ENCODE measurements around the gene CMTM7. TPM values are rescaled to one million over a fixed set of nuclear protein-coding genes. Genes with fewer than 3 reads are reported as not detected.

CMTM7 gene
- total and polyA plus RNA-seq, 2 of the 8 experiments (the other 6 are each of a cell fraction or from before 2014, with no cell fraction given) = 33.3 to 65.8 TPM

GRCh38 chr3:32420126-32421038 is 28.7 kb downstream of the CMTM7 start (continued):
- no peak for TF ChIP-seq CHD7 (IDR thresholded peaks at IDR 0.05; ENCODE audit: insufficient replicate concordance, low read length)
- peak; percentile 14 to 33; a peak in 3 of 4 replicates for TF ChIP-seq RAD21 (IDR thresholded peaks at IDR 0.05 in 1 of 2, conservative IDR thresholded peaks at IDR 0.05 in 1 of 2; ENCODE audit: low read depth in 2 of 2, low read length in 2 of 2)
- no peak for TF ChIP-seq KDM1A (IDR thresholded peaks at IDR 0.05; ENCODE audit: borderline replicate concordance, low read length)
- peak; percentile 32; the same call in 1 of the 2 replicates for TF ChIP-seq MAX (IDR thresholded peaks at IDR 0.05)
- 0 out of 2 replicates have a peak, but pooled peaks have one; percentile 38 for TF ChIP-seq RXRA (IDR thresholded peaks at IDR 0.05; ENCODE audit: insufficient read depth, low read depth, low read length)
- peak; percentile 34; the same call in 1 of the 2 replicates for TF ChIP-seq RBBP5 (IDR thresholded peaks at IDR 0.05; ENCODE audit: borderline replicate concordance, low read depth, low read length)
- no peak for TF ChIP-seq CREB1 (IDR thresholded peaks at IDR 0.05)
